ENCODE measurements around the gene KLK12. TPM values are rescaled to one million over a fixed set of nuclear protein-coding genes. Genes with fewer than 3 reads are reported as not detected.

Gene KLK12
- polyA plus RNA-seq, 1 donor (not counting 4 experiments of a cell fraction or from before 2014, with no cell fraction given): not detected

- Histone ChIP-seq H3K36me3 (ENCODE audit: control insufficient read depth in 2 of 2, extremely low read depth in 1 of 2, insufficient read depth in 2 of 2, low read length in 2 of 2) (no peaks in the 10 kb centered on the region), H3K79me2 (ENCODE audit: control insufficient read depth, insufficient read depth, low read length) (no peaks in the 10 kb centered on the region), H3K9me1 (ENCODE audit: control insufficient read depth, extremely low read depth, insufficient read depth, low read length) (no peaks in the 10 kb centered on the region), H3K9ac (ENCODE audit: control insufficient read depth, extremely low read depth, insufficient read depth, low read length) (no peak overlapping the region), H3K4me3 (ENCODE audit: control insufficient read depth in 2 of 3, extremely low read depth in 1 of 3, insufficient read depth in 2 of 3, low read depth in 1 of 3, low read length in 3 of 3) (no peak overlapping the region), H4K20me1 (ENCODE audit: control insufficient read depth, extremely low read depth, insufficient read depth, low read length) (no peaks in the 10 kb centered on the region), H3K4me1 (ENCODE audit: control insufficient read depth, extremely low read depth, insufficient read depth, low read length) (peaks cover 43% of the 10 kb centered on the region), H3K4me2 (ENCODE audit: control insufficient read depth, extremely low read depth, insufficient read depth, low read depth, low read length) (no peak overlapping the region), H3K27me3 (ENCODE audit: control insufficient read depth, extremely low read depth, insufficient read depth, low read length) (no peaks in the 10 kb centered on the region), H3K27ac (ENCODE audit: control insufficient read depth, insufficient read depth, low read length) (no peak overlapping the region), H3K9me3 (ENCODE audit: control insufficient read depth, low read depth, low read length) (no peaks in the 10 kb centered on the region), H2AFZ (ENCODE audit: control insufficient read depth, low read length) (no peak overlapping the region)
- dilution Hi-C loops (cut with MboI; ENCODE audit: extremely low pct_ligation_motif_present, low sequenced_read_pairs): no loop called here
- FAIRE-seq (no peak), DNase-seq (ENCODE audit: low read depth, low spot score) (no peak)
- no peak for TF ChIP-seq EZH2 (IDR thresholded peaks at IDR 0.05; ENCODE audit: low read length)
- no peak for TF ChIP-seq CTCF (optimal IDR thresholded peaks at IDR 0.05 in 1 of 3, IDR thresholded peaks at IDR 0.05 in 1 of 3, conservative IDR thresholded peaks at IDR 0.05 in 1 of 3; ENCODE audit: extremely low read depth in 1 of 3, insufficient read depth in 2 of 3, low read length in 3 of 3)
Measured at GRCh38 chr19:51006406-51006805, 28.4 kb downstream of the KLK12 start.

- H3K4me1 ChIP-seq (ENCODE audit: control insufficient read depth, extremely low read depth, insufficient read depth, low read length): peaks cover 44% of the 10 kb centered on the region
- no peak for FAIRE-seq
- H3K27ac ChIP-seq (ENCODE audit: control insufficient read depth, insufficient read depth, low read length): no peak overlapping the region
Measured at GRCh38 chr19:51005248-51005647, 29.6 kb downstream of the KLK12 start.

More at GRCh38 chr19:51005248-51005647, 29.6 kb downstream of the KLK12 start:
- Histone ChIP-seq H3K9ac (ENCODE audit: control insufficient read depth, extremely low read depth, insufficient read depth, low read length) (no peak overlapping the region), H3K4me2 (ENCODE audit: control insufficient read depth, extremely low read depth, insufficient read depth, low read depth, low read length) (no peak overlapping the region), H3K9me1 (ENCODE audit: control insufficient read depth, extremely low read depth, insufficient read depth, low read length) (no peaks in the 10 kb centered on the region), H2AFZ (ENCODE audit: control insufficient read depth, low read length) (no peak overlapping the region), H3K4me3 (ENCODE audit: control insufficient read depth in 2 of 3, extremely low read depth in 1 of 3, insufficient read depth in 2 of 3, low read depth in 1 of 3, low read length in 3 of 3) (no peak overlapping the region), H3K9me3 (ENCODE audit: control insufficient read depth, low read depth, low read length) (no peaks in the 10 kb centered on the region), H4K20me1 (ENCODE audit: control insufficient read depth, extremely low read depth, insufficient read depth, low read length) (no peaks in the 10 kb centered on the region), H3K27me3 (ENCODE audit: control insufficient read depth, extremely low read depth, insufficient read depth, low read length) (no peaks in the 10 kb centered on the region), H3K79me2 (ENCODE audit: control insufficient read depth, insufficient read depth, low read length) (peaks cover 7% of the 10 kb centered on the region), H3K36me3 (ENCODE audit: control insufficient read depth in 2 of 2, extremely low read depth in 1 of 2, insufficient read depth in 2 of 2, low read length in 2 of 2) (no peaks in the 10 kb centered on the region)
- dilution Hi-C loops (cut with MboI; ENCODE audit: extremely low pct_ligation_motif_present, low sequenced_read_pairs): no loop called here
- DNase-seq (ENCODE audit: low read depth, low spot score): no peak
- TF ChIP-seq CTCF (optimal IDR thresholded peaks at IDR 0.05 in 1 of 3, IDR thresholded peaks at IDR 0.05 in 1 of 3, conservative IDR thresholded peaks at IDR 0.05 in 1 of 3; ENCODE audit: extremely low read depth in 1 of 3, insufficient read depth in 2 of 3, low read length in 3 of 3): no peak
- TF ChIP-seq EZH2 (IDR thresholded peaks at IDR 0.05; ENCODE audit: low read length): no peak
